NCI-H748 (cell line): ENCODE results near the gene ADD3.

Source experiments
- DNase-seq: peaks from one replicate; lab custom pipeline; 2025; ENCODE audit not compliant: unreplicated experiment; lab: John Stamatoyannopoulos, UW

ADD3 gene

GRCh38 chr10:110007701-110008517 is at the start of gene ADD3:
ADD3 (plus strand) TSS chr10:110007984; CDS start chr10:110100654, 92,670 bp downstream.
- peak; percentile 90 for DNase-seq

GRCh38 chr10:109958059-109958458 is 49.7 kb upstream of the ADD3 start:
- DNase-seq, result no peak

- DNase-seq, result no peak
Observed at GRCh38 chr10:109959259-109960145, 48.3 kb upstream of the ADD3 start.

GRCh38 chr10:109960682-109961081 is 47.1 kb upstream of the ADD3 start:
- DNase-seq, result no peak

GRCh38 chr10:109961174-109962001 is 46.4 kb upstream of the ADD3 start:
- DNase-seq, result peak; percentile 46

- DNase-seq, result no peak
Observed at GRCh38 chr10:109962247-109962646, 45.5 kb upstream of the ADD3 start.

- no peak for DNase-seq
Observed at GRCh38 chr10:109963439-109963838, 44.3 kb upstream of the ADD3 start.

- no peak for DNase-seq
Observed at GRCh38 chr10:109964318-109964717, 43.5 kb upstream of the ADD3 start.

- no peak for DNase-seq
Observed at GRCh38 chr10:109966961-109967738, 40.6 kb upstream of the ADD3 start.

GRCh38 chr10:109967739-109968088 is 40.1 kb upstream of the ADD3 start:
- no peak for DNase-seq

- DNase-seq, result no peak
Observed at GRCh38 chr10:109968953-109969759, 38.6 kb upstream of the ADD3 start.

GRCh38 chr10:109969760-109970346 is 37.9 kb upstream of the ADD3 start:
- no peak for DNase-seq

- DNase-seq, result no peak
Observed at GRCh38 chr10:109971634-109972033, 36.1 kb upstream of the ADD3 start.

- DNase-seq, result no peak
Observed at GRCh38 chr10:109972372-109973001, 35.3 kb upstream of the ADD3 start.

GRCh38 chr10:109973326-109973829 is 34.4 kb upstream of the ADD3 start:
- DNase-seq, result no peak

GRCh38 chr10:109974504-109975191 is 33.1 kb upstream of the ADD3 start:
- peak; percentile 50 for DNase-seq

- DNase-seq, result no peak
Observed at GRCh38 chr10:109975244-109976190, 32.3 kb upstream of the ADD3 start.
